HG02973 (cell line): ENCODE measurements around the gene CCDC50.

Experiments
- ATAC-seq: cut with Tn5 transposase; IDR thresholded peaks from one replicate; pipeline ENCODE4 v1.9.1; 2021; ENCODE audit warnings: moderate library complexity; ENCODE audit not compliant: unreplicated experiment

The CCDC50 gene

GRCh38 chr3:191415566-191415965 is 86.4 kb downstream of the CCDC50 start:
- ATAC-seq, result no peak

DNA sequence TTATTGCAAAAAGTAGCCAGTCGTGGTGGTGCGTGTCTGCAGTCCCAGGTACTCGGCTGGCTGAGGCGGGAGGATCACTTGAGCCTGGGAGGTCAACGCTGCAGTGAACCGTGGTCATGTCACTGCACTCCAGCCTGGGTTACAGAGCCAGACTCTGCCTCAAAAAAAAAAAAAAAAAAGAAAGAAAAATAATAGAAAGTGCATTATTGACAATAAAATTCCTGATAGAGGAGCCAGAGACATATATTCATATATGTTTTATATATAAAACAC is 88.2 kb downstream of the CCDC50 start:
- no peak for ATAC-seq

GRCh38 chr3:191420771-191421170 is 91.6 kb downstream of the CCDC50 start:
- ATAC-seq, result no peak

DNA sequence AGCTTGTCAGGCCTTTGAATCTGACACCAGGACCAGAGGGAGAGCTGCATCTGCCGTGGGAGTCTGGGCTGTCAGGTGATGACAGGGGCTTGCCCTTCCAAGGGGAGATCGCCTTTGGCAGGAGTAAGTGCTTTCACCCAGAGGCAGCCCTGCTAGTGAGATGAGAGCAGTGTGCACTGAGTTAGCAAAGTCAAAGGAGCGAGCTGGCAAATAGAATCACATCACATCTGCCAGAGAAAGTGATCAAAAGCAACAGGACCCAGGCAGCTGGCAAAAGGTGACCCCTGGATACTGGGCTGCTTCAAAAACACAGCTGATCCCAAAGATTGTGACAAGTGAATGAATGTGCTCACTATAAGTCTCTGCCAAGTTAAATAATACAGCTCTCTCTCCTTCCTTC is 95.7 kb downstream of the CCDC50 start:
- ATAC-seq, result no peak

DNA sequence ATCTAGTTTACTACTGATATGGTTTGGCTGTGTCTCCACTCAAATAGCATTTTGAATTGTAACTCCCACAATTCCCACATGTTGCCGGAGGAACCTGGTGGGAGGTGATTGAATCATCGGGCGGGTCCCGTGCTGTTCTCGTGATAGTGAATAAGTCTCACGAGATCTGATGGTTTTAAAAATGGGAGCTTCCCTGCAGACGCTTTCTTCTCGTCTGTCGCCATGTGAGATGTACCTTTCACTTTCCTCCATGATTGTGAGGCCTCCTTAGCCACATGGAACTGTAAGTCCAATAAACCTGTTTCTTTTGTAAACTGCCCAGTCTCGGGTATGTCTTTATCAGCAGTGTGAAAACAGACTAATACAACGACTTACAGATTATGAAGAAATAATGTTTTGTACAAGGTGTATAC is 96.1 kb downstream of the CCDC50 start:
- no peak for ATAC-seq

DNA sequence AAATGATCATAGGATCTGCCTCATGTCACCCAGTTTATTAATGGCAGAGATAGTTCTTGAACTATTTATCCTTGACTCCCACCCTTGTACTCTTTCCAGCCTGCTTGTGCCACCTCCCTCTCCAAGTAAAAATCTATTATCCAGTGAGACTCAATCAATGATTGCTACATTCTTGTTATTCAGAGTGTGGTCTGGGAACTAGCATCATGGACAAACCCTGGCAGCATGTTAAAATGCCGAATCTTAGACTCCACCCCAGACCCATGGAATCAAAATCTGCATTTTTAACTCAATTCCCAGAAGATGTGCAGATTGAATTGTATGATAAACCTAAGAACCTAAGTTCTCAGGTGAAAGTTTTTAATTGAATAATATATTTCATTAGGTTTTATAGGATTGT is 97.1 kb downstream of the CCDC50 start:
- no peak for ATAC-seq

DNA sequence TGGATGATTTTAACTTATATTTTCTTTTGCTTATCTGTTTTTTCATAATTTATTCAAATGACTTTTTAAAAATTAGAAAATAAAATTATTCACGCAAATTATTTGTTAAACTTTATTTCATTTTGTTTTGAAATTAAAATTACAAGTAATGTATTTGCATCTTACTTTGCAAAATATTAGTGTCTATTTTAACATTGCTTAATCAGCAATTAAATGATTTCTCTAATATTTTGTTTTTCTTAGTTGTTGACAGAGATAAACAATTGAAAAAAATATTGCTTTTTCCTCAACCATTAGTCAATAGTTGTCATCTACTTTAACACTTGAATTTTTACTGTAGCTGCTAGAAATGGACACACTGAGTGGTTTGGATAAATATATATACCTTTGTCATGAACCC is 99.0 kb downstream of the CCDC50 start:
- no peak for ATAC-seq

- ATAC-seq, result no peak
Observed at GRCh38 chr3:191430103-191430502, 100.9 kb downstream of the CCDC50 start.

DNA sequence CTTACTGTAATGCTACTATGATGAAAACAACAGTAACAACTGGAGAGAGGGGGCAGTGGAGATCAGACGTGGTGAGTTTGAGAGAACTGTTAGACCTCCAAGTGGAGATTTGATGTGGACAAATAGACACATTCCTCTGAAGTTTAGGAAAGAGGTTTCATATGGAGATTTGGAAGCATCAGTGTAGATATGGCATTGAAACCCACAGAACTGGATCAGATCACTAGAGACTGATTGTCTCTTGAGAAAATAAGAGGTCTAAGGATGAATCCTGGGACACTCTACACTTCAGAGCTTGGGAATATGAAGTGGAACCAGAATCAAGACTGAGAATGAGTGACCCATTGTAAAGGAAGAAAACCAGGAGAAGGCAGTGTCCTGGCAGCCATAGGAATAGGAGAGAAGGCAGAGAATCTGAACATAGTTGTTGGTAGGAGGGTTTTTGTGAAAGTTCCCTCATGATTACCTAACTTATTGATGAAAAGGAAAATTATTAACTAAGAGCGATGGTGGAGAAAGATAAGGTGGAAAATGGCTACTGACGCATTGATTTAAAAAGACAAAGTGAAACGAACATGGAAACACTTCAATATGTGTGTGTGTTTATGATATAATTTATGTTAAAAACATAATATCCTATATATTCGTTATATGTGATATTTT is 102.1 kb downstream of the CCDC50 start:
- ATAC-seq, result no peak

DNA sequence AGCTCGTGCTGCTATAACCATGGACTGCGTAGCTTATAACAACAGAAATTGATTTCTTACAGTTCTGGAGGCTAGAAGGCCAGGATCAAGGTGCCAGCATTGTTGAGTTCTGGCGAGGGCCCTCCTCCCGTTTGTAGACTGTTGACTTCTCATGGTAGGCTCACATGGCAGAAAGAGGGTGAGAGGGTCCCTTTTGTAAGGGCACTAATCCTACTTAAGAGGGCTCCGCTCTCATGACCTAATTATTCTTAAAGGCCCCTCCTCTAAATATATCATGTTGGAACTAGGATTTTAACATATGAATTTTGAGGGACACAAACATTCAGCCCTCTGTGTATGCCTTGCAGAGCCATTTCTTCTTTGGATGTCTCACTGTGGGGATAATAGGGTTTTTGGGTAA is 103.0 kb downstream of the CCDC50 start:
- ATAC-seq, result no peak

DNA sequence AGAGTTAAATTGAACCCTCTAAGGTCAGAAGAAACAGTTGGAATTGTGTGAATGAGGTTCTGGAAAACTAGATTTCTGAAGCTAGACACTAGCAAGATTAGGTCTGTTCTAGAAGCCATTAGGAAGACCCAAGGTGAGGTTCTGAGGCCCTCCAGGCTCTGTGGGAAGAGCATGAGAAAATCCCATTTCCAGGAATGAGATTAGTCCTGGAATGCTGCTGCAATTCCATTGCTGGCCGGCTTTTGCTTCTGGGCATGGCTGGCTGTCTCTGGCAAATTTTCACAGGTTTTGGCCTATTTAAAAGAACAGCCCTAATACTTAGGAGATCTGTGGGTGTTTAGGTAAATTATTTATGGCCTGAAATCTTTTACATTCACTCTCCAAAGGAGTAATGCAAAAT is 104.8 kb downstream of the CCDC50 start:
- no peak for ATAC-seq

DNA sequence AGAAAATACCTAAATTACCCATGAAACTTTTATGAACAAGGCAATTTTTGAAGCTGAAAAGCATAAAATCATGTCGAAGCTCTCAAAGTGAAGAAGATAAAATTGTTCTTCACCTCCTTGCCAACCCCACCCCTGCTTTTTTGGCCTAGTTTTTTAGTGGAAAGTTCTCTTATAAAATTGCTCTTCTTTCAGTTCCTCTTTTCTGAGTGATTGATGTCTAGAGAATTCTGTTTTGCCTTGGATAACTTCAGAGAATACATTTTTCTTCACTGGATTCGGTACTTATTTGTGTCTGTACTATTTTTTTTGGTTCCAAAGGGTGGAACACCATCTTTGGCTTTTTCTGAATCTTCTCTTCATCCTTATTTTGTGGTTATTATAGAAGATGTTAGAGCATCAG is 106.8 kb downstream of the CCDC50 start:
- ATAC-seq, result no peak

- no peak for ATAC-seq
Observed at GRCh38 chr3:191438150-191438814, 109.1 kb downstream of the CCDC50 start.

- ATAC-seq, result no peak
Observed at GRCh38 chr3:191440532-191440931, 111.3 kb downstream of the CCDC50 start.

GRCh38 chr3:191441687-191442086 is 112.5 kb downstream of the CCDC50 start:
- ATAC-seq, result no peak

DNA sequence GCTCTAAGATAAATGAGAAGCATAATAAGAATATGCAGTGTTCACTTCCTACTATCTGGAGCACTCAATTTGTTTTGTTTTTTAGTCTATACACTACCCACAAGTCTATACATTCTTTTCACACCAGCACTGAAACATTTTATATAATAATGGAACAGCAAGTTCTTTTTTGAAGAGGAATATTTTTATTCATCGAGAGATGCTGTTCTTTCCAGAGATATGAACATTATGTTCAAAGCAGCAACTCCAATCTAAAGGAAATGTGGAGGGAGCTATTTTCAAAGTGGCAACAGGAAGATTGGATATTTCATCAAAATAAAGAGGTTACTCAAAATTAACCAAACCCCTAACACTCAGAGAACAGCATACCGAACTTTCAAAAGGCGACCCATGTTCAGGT is 115.4 kb downstream of the CCDC50 start:
- no peak for ATAC-seq
